Measurements from ENCODE around the gene SRSF8.

The SRSF8 gene

GRCh38 chr11:95054356-95054755 lies 12.4 kb upstream of the SRSF8 start:
- in situ Hi-C loops (cut with HindIII; ENCODE audit: low sequenced_read_pairs) = no loop called here
- DNase-seq (ENCODE audit: low read depth, low spot score) = no peak
- H3K4me3 ChIP-seq (ENCODE audit: low read depth, low read length) = no peak overlapping the region
- no peak for TF ChIP-seq CTCF (IDR thresholded peaks at IDR 0.05; ENCODE audit: low read depth, low read length)

DNA sequence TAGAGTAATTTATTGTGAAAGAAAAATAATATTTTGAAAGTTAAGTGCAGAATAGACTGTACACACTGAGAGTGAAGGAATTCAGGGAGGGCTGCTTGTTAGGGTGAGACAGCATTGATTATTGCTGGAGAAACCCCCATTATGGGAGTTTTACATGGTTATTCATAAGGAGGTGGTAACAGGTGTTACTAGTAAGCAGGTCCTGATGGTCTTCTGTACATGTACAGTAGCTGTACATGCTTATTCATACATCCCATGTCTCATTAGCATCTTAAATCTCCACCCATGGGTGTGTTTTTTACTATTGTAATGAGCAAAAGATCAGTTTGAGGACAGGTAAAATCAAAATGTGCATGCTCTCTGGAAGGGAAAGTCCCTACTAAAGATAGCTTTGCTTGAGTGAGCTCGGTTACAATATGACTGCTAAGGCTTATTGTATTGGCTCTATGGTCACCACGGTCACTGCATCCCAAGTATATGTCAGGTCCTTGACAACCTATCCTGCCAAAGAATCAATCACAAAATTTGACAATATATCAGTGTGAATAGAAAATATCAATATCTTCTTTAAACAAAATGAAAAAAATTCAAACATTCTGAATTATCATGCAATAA lies 11.3 kb upstream of the SRSF8 start:
- TF ChIP-seq CTCF (IDR thresholded peaks at IDR 0.05; ENCODE audit: low read depth, low read length) = no peak
- no peak overlapping the region for H3K4me3 ChIP-seq (ENCODE audit: low read depth, low read length)
- in situ Hi-C loops (cut with HindIII; ENCODE audit: low sequenced_read_pairs) = no loop called here
- no peak for DNase-seq (ENCODE audit: low read depth, low spot score)

DNA sequence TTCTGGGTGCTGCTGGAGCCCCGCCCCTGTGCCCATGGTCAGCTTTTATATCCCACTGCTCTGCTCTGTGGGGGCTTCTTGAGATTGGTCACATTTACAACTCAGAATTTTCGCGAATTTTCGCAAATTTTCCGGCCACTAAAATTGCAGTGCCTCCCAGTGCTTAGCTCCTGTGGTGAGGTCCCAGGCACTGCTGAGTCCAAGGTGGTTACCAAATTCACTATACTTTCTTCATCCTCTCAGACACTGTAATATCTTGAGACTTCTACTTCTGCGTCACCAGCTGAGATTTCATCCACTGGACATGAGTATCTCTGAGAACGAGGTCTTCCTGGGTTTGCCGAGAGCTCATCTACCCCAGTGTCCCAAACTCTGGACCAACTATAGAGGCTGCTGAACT lies 8.8 kb upstream of the SRSF8 start:
- H3K4me3 ChIP-seq (ENCODE audit: low read depth, low read length) = no peak overlapping the region
- in situ Hi-C loops (cut with HindIII; ENCODE audit: low sequenced_read_pairs) = no loop called here
- no peak for DNase-seq (ENCODE audit: low read depth, low spot score)
- no peak for TF ChIP-seq CTCF (IDR thresholded peaks at IDR 0.05; ENCODE audit: low read depth, low read length)

DNA sequence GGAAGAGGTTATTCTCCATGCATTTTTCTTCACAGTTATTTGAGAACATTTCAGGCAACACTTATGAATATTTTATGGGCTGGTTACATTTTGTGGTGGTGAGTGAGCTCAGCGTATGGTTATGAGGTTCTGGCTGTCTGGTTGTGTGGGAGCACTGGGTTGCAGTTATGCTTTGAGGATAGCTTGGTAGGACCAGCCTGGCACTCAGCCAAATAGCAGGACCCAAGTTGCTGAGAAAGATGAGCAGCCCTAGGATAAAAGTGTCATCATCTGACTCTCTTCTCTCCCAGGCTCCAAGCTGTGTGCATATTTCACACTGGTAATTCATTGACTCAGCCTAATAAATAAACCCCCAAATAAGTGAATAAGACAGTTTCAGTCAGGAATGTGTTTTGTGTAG lies 8.1 kb upstream of the SRSF8 start:
- in situ Hi-C loops (cut with HindIII; ENCODE audit: low sequenced_read_pairs) = no loop called here
- DNase-seq (ENCODE audit: low read depth, low spot score) = no peak
- no peak for TF ChIP-seq CTCF (IDR thresholded peaks at IDR 0.05; ENCODE audit: low read depth, low read length)

DNA sequence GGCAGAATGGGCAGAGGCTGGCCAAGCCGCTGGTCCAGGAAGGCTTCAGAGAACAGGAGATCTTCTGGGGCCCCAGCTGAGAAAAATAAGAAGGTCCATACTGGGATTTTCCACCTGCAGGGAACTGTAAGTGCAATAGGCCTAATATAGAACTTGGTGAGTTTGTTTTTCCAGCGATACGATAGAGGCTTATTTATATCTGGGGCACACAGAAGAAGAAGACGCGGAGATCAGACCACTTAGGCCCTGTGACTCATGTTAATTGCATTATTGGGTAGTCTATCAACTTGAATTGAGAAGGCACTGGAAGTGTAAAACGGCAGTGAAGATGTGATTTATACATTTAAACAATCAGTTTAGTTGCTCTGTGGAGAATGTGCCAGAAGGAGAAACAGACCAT lies 7.7 kb upstream of the SRSF8 start:
- DNase-seq (ENCODE audit: low read depth, low spot score) = no peak
- no peak for TF ChIP-seq CTCF (IDR thresholded peaks at IDR 0.05; ENCODE audit: low read depth, low read length)
- no peak overlapping the region for H3K4me3 ChIP-seq (ENCODE audit: low read depth, low read length)
- in situ Hi-C loops (cut with HindIII; ENCODE audit: low sequenced_read_pairs) = no loop called here

More for the DNA sequence above, 8.1 kb upstream of the SRSF8 start:
- H3K4me3 ChIP-seq (ENCODE audit: low read depth, low read length) = no peak overlapping the region

GRCh38 chr11:95065336-95065735 lies 1.4 kb upstream of the SRSF8 start:
- no peak overlapping the region for H3K4me3 ChIP-seq (ENCODE audit: low read depth, low read length)
- in situ Hi-C loops (cut with HindIII; ENCODE audit: low sequenced_read_pairs) = loop anchor here (10.0 kb wide), 1 partner anchor 649 kb away; no protein-coding TSS in a partner anchor
- no peak for TF ChIP-seq CTCF (IDR thresholded peaks at IDR 0.05; ENCODE audit: low read depth, low read length)
- DNase-seq (ENCODE audit: low read depth, low spot score) = no peak
